GM15510 (cell line): ENCODE measurements around the gene NXN.

Experiments used
- POLR2A ChIP-seq: IDR thresholded peaks from 3 replicates; pipeline ENCODE4 v1.6.1; 2011; ENCODE audit warnings: borderline replicate concordance; ENCODE audit not compliant: insufficient read length; ENCODE audit errors: extremely low read depth

Gene NXN

DNA sequence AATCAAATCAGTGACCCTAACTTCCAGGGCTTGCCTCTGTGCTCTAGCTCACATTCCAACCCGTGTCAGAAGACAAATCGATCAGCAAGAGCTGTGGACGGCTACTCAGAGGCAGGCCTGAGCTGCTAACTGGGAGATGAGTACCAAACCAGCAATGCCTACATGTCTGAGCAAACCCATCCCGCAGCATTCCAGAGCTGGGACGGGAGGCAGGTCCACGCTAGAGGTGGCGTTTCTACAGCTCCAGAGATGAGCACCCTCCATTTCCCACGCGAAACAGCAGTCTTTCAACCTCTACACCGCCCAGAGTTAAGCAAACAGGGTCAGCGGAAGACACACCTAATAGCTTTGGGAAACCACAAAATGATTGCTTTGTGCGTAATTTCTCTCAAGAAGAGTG lies 6.5 kb downstream of the NXN start:
- no peak for TF ChIP-seq POLR2A

GRCh38 chr17:970364-970763 lies 9.2 kb downstream of the NXN start:
- no peak for TF ChIP-seq POLR2A

- no peak for TF ChIP-seq POLR2A
Observed at GRCh38 chr17:969811-970355, 9.7 kb downstream of the NXN start.

GRCh38 chr17:968812-969730 lies 10.5 kb downstream of the NXN start:
- TF ChIP-seq POLR2A: no peak

- no peak for TF ChIP-seq POLR2A
Observed at GRCh38 chr17:967122-967521, 12.5 kb downstream of the NXN start.

DNA sequence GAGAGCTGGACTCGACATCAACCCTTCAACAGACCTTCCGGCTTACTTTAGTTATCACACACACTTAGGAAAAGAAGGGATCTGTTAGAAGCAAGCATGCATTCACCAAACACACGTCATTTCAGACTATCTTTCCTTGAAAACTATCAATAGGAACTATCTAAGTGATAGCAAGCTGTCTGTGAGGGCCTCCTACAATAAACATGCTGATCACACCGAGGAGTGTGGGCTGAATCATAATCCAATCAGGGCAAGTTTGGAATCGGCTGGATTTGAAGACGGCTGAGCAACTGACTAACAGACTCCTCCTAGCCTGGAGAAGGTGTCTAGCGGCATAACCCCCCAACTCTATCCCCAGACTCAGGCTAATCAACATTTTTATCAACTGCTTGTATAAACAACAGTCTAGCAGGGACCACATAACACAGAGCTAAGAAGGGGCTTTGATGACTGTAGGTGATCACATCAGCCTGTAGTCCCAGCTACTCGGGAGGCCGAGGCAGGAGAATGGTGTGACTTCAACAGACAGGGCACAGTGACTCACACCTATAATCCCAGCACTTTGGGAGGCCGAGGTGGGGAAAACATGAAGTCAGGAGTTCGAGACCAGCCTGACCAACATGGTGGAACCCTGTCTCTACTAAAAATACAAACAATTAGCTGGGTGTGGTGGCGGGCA lies 14.1 kb downstream of the NXN start:
- no peak for TF ChIP-seq POLR2A

DNA sequence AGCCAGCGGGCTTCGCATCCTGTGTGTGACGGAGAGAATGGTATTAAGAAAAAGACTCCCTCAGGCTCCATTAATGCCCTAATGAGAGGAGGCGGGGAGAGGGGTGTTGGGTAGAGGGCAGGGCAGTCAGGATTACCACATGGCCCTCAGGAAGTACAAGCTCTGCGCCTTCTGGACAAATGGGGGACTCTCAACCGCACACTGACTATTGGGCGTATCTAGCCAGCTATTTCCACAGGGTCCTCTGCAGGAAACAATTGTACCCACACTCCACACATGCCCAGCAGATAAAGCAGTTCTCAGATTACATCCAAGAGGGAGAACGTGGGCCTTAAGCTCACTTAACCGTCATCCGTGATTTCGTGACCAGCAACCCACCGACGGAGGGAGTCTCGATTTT lies 14.7 kb downstream of the NXN start:
- no peak for TF ChIP-seq POLR2A

DNA sequence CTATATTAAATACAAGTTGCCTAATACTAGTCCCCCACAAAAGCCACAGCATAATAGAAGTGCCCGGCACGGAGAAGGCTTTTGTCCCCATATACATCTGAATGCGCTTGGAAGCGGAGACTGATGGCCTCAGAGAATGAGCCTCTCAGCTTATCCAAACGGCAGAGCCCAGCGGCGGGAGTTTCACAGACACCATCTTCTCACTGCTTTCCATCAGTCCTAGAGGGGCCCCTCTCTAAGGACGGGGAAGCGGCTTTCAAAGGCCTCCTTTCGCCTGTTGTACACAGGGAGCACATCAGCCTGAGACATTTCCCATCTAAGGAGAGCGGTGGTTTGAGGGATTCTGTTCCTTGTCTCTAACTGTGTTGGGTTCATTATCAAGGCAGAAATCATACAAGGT lies 16.9 kb downstream of the NXN start:
- TF ChIP-seq POLR2A: no peak

- no peak for TF ChIP-seq POLR2A
Observed at GRCh38 chr17:962166-962565, 17.4 kb downstream of the NXN start.

GRCh38 chr17:958712-959451 lies 20.7 kb downstream of the NXN start:
- no peak for TF ChIP-seq POLR2A

DNA sequence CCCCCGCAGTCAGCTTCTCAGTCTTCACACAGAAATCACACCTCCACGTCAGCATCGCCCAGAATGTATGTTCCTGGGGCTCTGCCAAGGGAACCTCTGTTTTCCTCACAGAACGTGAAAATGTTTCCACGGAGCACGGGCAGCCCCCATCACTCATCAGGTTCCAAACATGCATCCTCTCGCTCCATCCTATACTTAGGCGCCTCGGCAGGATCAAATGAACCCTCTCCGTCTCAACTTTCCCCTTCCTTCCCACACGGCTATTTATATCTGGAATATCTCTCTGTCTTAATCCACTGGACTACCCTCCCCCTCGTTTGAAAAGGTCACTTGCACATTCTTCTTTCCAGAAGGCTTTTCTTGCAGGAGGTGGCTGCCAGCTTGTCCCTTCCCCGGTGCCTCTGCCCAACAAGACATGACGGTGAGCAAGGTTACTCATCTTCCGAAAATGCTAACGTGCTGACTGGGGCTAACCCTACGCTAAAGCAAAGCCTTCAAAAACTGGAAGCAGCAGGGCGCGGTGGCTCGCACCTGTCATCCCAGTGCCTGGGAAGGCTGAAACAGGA lies 21.6 kb downstream of the NXN start:
- TF ChIP-seq POLR2A: no peak

DNA sequence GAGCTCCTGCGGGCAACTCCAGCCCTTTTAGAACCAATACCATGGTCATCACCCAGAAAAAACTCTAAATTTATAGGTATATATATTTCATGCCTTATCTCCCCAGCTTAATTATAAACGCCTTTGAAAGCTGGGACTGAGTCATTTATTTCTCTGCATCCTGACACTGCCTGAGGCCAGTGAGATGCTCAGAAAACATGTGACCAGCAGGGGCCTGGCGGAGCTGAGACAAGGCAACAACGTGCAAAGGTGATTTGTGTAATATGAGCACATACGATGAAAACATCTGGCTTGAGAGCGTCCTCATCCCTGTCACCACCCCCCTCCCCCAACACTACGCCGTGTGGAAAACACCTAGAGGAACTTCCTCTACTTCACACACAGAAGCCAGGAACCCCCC lies 22.7 kb downstream of the NXN start:
- no peak for TF ChIP-seq POLR2A

DNA sequence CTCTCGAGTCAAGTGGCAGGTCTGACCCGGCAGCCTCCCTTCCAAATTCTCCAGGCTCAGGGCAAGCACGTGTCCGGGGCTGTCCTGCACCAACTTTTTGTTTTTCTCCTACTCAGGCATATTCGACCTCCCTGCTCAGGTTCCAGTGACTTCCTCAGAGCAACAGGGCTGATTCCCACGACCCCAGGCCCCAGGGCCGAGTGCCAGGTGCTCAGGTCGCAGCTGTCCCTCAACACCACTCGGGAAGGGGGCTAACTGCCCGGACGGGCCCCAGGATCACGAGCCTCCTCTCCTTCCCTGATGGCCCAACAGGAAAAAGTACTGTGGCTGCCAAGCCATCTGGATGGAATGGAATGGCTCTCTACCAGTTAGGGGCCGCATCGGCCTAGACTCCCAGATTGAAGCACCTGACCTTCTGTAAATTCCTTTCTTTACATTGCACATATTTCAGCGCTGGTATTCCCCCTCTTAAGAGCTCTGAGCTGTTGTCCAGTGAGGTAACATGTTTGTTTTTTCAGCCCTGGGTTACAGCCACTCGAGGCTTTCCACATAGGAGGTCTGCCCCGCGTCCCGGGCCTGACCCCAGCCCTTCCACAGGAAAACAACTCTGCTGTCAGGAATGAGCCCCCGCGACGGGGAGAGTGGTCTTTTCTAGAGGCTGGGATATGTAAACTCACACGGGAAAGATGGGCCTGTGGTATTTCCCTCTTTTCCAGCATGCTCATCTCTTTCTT lies 25.0 kb downstream of the NXN start:
- TF ChIP-seq POLR2A: no peak

DNA sequence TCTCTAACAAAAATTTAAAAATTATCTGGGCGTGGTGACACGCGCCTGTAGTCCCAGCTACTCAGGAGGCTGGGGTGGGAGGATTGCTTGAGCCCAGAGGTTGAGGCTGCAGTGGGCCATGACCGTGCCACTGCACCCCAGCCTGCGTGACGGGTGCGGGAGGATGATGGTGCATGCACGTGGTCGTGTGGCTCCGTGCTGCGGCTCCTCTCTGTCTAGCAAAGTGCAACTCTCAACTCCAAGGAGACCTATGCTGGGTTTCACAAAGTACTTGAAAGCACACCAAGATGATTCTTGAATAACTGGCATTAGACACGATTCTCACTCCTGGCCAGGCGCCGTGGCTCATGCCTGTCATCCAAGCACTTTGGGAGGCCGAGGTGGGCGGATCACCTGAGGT lies 25.8 kb downstream of the NXN start:
- TF ChIP-seq POLR2A: no peak

GRCh38 chr17:951325-952132 lies 28.0 kb downstream of the NXN start:
- TF ChIP-seq POLR2A: no peak
